Neural progenitor cell (in vitro differentiated cells): Measurements from ENCODE around the gene ERGIC3. TPM values are rescaled to one million over a fixed set of nuclear protein-coding genes. Genes with fewer than 3 reads are reported as not detected.
"Not testable (repeated sequence)": the region's sequence is repeated elsewhere in the genome, so short reads cannot be mapped to it uniquely, and the experiment has no call there.

Experiments used
- DNase-seq: peaks from one replicate; pipeline ENCODE4 v3.0.0-alpha.2; 2016; ENCODE audit warnings: low spot score
- H2AFZ ChIP-seq: fragments of 200-600 bp; sonication (generic); replicated peaks from 2 replicates; pipeline ENCODE4 v1.6.1; 2016; ENCODE audit warnings: antibody characterized with exemption
- H3F3A ChIP-seq: fragments of 200-600 bp; sonication (generic); 2 replicates; pipeline ENCODE4 v1.6.1; 2016; ENCODE audit warnings: antibody characterized with exemption, low read depth
- H3K27ac ChIP-seq: fragments of 200-600 bp; sonication (generic); 2 replicates; pipeline ENCODE4 v1.5.1; 2016; ENCODE audit warnings: mild to moderate bottlenecking
- H3K27me3 ChIP-seq: fragments of 200-600 bp; sonication (generic); 2 replicates; pipeline ENCODE4 v1.6.1; 2016; ENCODE audit warnings: mild to moderate bottlenecking, moderate library complexity
- H3K36me3 ChIP-seq: fragments of 200-600 bp; sonication (generic); 2 replicates; pipeline ENCODE4 v1.5.1; 2016
- H3K4me1 ChIP-seq: fragments of 200-600 bp; sonication (generic); 2 replicates; pipeline ENCODE4 v1.6.1; 2016; ENCODE audit warnings: mixed run types
- H3K4me2 ChIP-seq: fragments of 200-600 bp; sonication (generic); 2 replicates; pipeline ENCODE4 v1.6.1; 2016
- H3K4me3 ChIP-seq: fragments of 200-600 bp; sonication (generic); 2 replicates; pipeline ENCODE4 v1.5.1; 2016
- H3K79me2 ChIP-seq: fragments of 200-600 bp; sonication (generic); 2 replicates; pipeline ENCODE4 v1.6.1; 2016; ENCODE audit warnings: low read depth
- H3K9ac ChIP-seq: fragments of 200-600 bp; sonication (generic); 2 replicates; pipeline ENCODE4 v1.6.1; 2016
- H3K9me3 ChIP-seq: fragments of 200-600 bp; sonication (generic); 2 replicates; pipeline ENCODE4 v1.5.1; 2016; ENCODE audit warnings: low read depth
- H4K20me1 ChIP-seq: fragments of 200-600 bp; sonication (generic); 2 replicates; pipeline ENCODE4 v1.6.1; 2016; ENCODE audit warnings: low read depth
- H3K27ac Mint-ChIP-seq: 3 replicates; pipeline ENCODE4 v1.8.0; 2021; ENCODE audit warnings: mixed read lengths
- H3K27me3 Mint-ChIP-seq: 2 replicates; pipeline ENCODE4 v1.8.0; 2022; ENCODE audit warnings: low read depth, mild to moderate bottlenecking, inconsistent platforms, moderate library complexity, mixed read lengths; ENCODE audit not compliant: insufficient read depth
- H3K36me3 Mint-ChIP-seq: 3 replicates; pipeline ENCODE4 v1.8.0; 2021; ENCODE audit warnings: mixed read lengths
- H3K4me1 Mint-ChIP-seq: 3 replicates; pipeline ENCODE4 v1.8.0; 2021; ENCODE audit warnings: mixed read lengths
- H3K4me3 Mint-ChIP-seq: 3 replicates; pipeline ENCODE4 v1.8.0; 2021; ENCODE audit warnings: mild to moderate bottlenecking, moderate library complexity, mixed read lengths
- H3K9me3 Mint-ChIP-seq: 3 replicates; pipeline ENCODE4 v1.8.0; 2020; ENCODE audit warnings: mixed read lengths
- CTCF ChIP-seq: fragments of 200-600 bp; sonication (generic); IDR thresholded peaks from 2 replicates; pipeline ENCODE4 v1.5.1; 2017; ENCODE audit warnings: antibody characterized with exemption, mild to moderate bottlenecking
- EZH2 ChIP-seq: fragments of 200-600 bp; sonication (generic); IDR thresholded peaks from 2 replicates; pipeline ENCODE4 v1.6.1; 2017; ENCODE audit warnings: antibody characterized with exemption, mild to moderate bottlenecking, moderate library complexity
- EZH2phosphoT487 ChIP-seq: fragments of 200-600 bp; sonication (generic); IDR thresholded peaks from 2 replicates; pipeline ENCODE4 v1.6.1; 2017; ENCODE audit warnings: antibody characterized with exemption
- total RNA-seq: library from RNA; depleted of rRNA; stranded (reverse); fragments of >200 nt; gene quantifications from 2 replicates; pipeline ENCODE4 v1.2.3, GENCODE V29; 2015; ENCODE audit warnings: low replicate concordance

The ERGIC3 gene
- total RNA-seq, 1 donor from 2014 or later, result 271 TPM

GRCh38 chr20:35515341-35515740 lies 26.5 kb upstream of the ERGIC3 start:
- Histone ChIP-seq H3K36me3 (no peaks in the 10 kb centered on the region), H3K9me3 (no peaks in the 10 kb centered on the region), H3K27me3 (no peaks in the 10 kb centered on the region), H3K27ac (no peak overlapping the region), H4K20me1 (no peaks in the 10 kb centered on the region), H3F3A (no peaks in the 10 kb centered on the region), H3K4me2 (no peak overlapping the region), H3K4me1 (no peaks in the 10 kb centered on the region), H3K4me3 (no peak overlapping the region), H3K79me2 (no peaks in the 10 kb centered on the region), H2AFZ (no peak overlapping the region), H3K9ac (no peak overlapping the region)
- Mint-ChIP-seq H3K4me3 (no peak overlapping the region), H3K9me3 (no peaks in the 10 kb centered on the region), H3K27ac (no peak overlapping the region), H3K27me3 (peaks cover 10% of the 10 kb centered on the region), H3K36me3 (peaks cover 9% of the 10 kb centered on the region), H3K4me1 (peaks cover 3% of the 10 kb centered on the region)
- no peak for DNase-seq
- no peak for TF ChIP-seq CTCF
- no peak for TF ChIP-seq EZH2
- no peak for TF ChIP-seq EZH2phosphoT487

- H3K27ac Mint-ChIP-seq, result peak overlapping the region; percentile 17
- Histone ChIP-seq H3F3A (no peaks in the 10 kb centered on the region), H3K4me2 (no peak overlapping the region), H4K20me1 (no peaks in the 10 kb centered on the region), H3K79me2 (no peaks in the 10 kb centered on the region), H3K9ac (no peak overlapping the region), H3K4me1 (no peaks in the 10 kb centered on the region), H3K4me3 (no peak overlapping the region), H3K36me3 (no peaks in the 10 kb centered on the region), H3K27me3 (no peaks in the 10 kb centered on the region), H3K27ac (no peak overlapping the region), H3K9me3 (no peaks in the 10 kb centered on the region), H2AFZ (no peak overlapping the region)
- no peak for TF ChIP-seq EZH2phosphoT487
- TF ChIP-seq EZH2, result no peak
- TF ChIP-seq CTCF, result no peak
- peaks cover 3% of the 10 kb centered on the region for H3K4me1 Mint-ChIP-seq
- no peak for DNase-seq
- peaks cover 10% of the 10 kb centered on the region for H3K27me3 Mint-ChIP-seq
- H3K4me3 Mint-ChIP-seq, result no peak overlapping the region
- no peaks in the 10 kb centered on the region for H3K9me3 Mint-ChIP-seq
- peaks cover 9% of the 10 kb centered on the region for H3K36me3 Mint-ChIP-seq
These were observed 25.8 kb upstream of the ERGIC3 start for GRCh38 chr20:35515949-35516645.

GRCh38 chr20:35517125-35517524 lies 24.8 kb upstream of the ERGIC3 start:
- no peaks in the 10 kb centered on the region for H3K27me3 ChIP-seq
- no peak overlapping the region for H3K9ac ChIP-seq
- no peaks in the 10 kb centered on the region for H3K4me1 ChIP-seq
- no peaks in the 10 kb centered on the region for H3K9me3 Mint-ChIP-seq
- no peak for DNase-seq
- H3K27ac ChIP-seq, result no peak overlapping the region
- H3K4me2 ChIP-seq, result no peak overlapping the region
- no peaks in the 10 kb centered on the region for H3F3A ChIP-seq
- H2AFZ ChIP-seq, result no peak overlapping the region
- no peak for TF ChIP-seq EZH2
- no peak for TF ChIP-seq EZH2phosphoT487
- TF ChIP-seq CTCF, result no peak
- H3K27me3 Mint-ChIP-seq, result peaks cover 10% of the 10 kb centered on the region
- H3K36me3 ChIP-seq, result no peaks in the 10 kb centered on the region
- no peak overlapping the region for H3K4me3 Mint-ChIP-seq
- no peaks in the 10 kb centered on the region for H3K9me3 ChIP-seq
- no peak overlapping the region for H3K27ac Mint-ChIP-seq
- peaks cover 5% of the 10 kb centered on the region for H3K36me3 Mint-ChIP-seq
- no peaks in the 10 kb centered on the region for H4K20me1 ChIP-seq
- H3K4me3 ChIP-seq, result no peak overlapping the region
- peaks cover 3% of the 10 kb centered on the region for H3K4me1 Mint-ChIP-seq
- H3K79me2 ChIP-seq, result no peaks in the 10 kb centered on the region

GRCh38 chr20:35517767-35518166 lies 24.1 kb upstream of the ERGIC3 start:
- not testable (repeated sequence) for H4K20me1 ChIP-seq, H3K4me1 Mint-ChIP-seq, H3K79me2 ChIP-seq, H3K36me3 Mint-ChIP-seq, H3K4me3 ChIP-seq, H2AFZ ChIP-seq, H3K27ac Mint-ChIP-seq, H3F3A ChIP-seq, H3K27me3 ChIP-seq, H3K9ac ChIP-seq, DNase-seq, H3K4me1 ChIP-seq, H3K36me3 ChIP-seq, H3K4me3 Mint-ChIP-seq, H3K9me3 Mint-ChIP-seq, H3K27ac ChIP-seq, H3K4me2 ChIP-seq, H3K9me3 ChIP-seq
- H3K27me3 Mint-ChIP-seq, result peaks cover 12% of the 10 kb centered on the region
